Measurements from ENCODE around the gene PTPRQ.

Gene PTPRQ

GRCh38 chr12:80716696-80717469, 272.8 kb downstream of the PTPRQ start, which contains the start of gene MYF5:
Gene MYF5 (plus strand): TSS chr12:80716912. CDS start chr12:80717064, 152 bp downstream.
- in situ Hi-C loops (cut with HindIII; ENCODE audit: low sequenced_read_pairs), result no loop called here

- in situ Hi-C loops (cut with HindIII; ENCODE audit: low sequenced_read_pairs), result no loop called here
Observed at GRCh38 chr12:80717856-80718255, 273.8 kb downstream of the PTPRQ start.

DNA sequence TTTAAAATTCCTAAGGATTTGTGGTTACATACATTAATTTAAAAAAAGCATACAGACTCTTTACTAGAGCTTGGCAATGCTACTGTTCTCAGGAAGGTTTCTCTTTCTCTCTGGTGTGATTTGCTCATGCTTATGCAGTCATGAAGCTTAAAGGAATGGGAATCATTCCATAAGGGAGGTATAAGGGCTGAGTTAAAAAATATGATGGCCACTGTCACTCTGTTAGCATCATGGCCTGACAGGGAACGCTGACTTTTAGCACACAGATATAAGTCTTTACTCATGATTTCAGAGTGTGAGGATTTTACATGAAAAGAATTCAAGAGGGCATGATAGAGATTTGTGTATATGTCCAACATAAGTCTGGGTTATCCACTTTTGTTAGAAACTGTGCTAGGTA, 276.5 kb downstream of the PTPRQ start:
- in situ Hi-C loops (cut with HindIII; ENCODE audit: low sequenced_read_pairs), result no loop called here

- in situ Hi-C loops (cut with HindIII; ENCODE audit: low sequenced_read_pairs), result no loop called here
Observed at GRCh38 chr12:80721326-80721725, 277.3 kb downstream of the PTPRQ start.
